Nucleus accumbens (tissue), 56 donors: ENCODE measurements around the gene DCC.

Source experiments
- DNase-seq, 56 donors: peaks; one replicate each; lab custom pipeline; 2025; lab: John Stamatoyannopoulos, UW

Gene DCC

GRCh38 chr18:52970686-52971085 lies 630.7 kb downstream of the DCC start:
- DNase-seq: no peak

- no peak for DNase-seq
Observed at GRCh38 chr18:52971097-52971496, 631.1 kb downstream of the DCC start.

- peak in 38 of 56 donors; percentile 0 to 76 (median 22) for DNase-seq
Observed at GRCh38 chr18:52979892-52980291, 639.9 kb downstream of the DCC start.

GRCh38 chr18:52991246-52991645 lies 651.2 kb downstream of the DCC start:
- DNase-seq: no peak

DNA sequence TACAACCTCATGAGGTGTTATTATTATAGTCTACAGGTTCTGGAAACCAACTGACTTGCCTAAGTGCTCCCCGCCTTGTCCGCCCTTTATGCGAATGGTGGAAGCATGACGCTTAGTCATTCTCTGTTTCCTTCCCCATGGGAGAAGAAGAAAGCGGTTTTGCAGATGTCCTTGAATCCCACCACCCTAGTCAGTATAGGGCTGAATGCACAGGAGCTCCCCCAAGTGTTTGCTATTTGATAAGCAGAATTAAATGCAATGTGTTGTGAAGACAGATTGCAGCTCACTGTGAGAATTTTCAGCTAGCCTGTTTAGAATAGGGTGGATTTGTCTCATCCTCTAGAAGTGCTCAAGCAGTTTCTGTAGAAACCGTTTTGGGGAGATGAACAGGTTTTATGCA lies 652.0 kb downstream of the DCC start:
- DNase-seq: no peak

DNA sequence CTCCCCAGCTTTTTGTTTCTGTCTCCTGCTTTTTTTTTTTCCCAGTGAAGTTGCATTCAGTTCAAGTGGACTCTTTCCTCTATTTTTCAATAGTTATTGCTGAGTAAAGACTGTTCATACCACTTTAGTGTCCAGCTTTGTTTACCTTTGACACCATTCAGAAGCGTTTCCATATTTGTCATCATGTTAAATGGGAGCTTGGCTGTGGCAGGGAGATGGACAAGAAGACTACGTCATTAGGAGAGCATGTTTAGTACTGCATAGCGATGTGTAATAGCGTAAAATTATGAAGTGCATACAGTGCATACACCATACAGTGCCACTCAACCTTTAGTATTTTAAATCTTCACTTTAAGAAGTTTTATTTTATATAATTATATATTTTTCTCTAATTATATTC lies 655.9 kb downstream of the DCC start:
- no peak for DNase-seq

DNA sequence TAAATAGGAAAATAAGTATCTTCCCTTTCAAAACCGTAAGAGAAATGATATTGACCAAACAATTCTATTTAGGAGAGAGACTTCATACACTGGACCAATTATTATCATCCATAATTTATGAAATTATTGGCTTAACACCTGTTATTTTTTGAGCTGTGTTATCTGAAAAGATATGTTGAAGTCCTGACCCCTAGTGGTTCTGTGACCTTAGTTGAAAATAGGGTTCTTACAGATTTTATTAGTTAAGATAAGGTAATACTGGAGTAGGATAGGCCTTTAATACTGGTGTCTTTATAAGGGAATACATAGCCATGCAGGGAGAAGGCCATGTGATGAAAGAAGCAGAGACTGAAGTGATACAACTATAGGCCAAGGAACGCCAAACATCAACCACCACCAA lies 659.6 kb downstream of the DCC start:
- DNase-seq: no peak

- DNase-seq: no peak
Observed at GRCh38 chr18:53004798-53005197, 664.8 kb downstream of the DCC start.

GRCh38 chr18:53018791-53019190 lies 678.8 kb downstream of the DCC start:
- DNase-seq: no peak

GRCh38 chr18:53025247-53025646 lies 685.2 kb downstream of the DCC start:
- no peak for DNase-seq

DNA sequence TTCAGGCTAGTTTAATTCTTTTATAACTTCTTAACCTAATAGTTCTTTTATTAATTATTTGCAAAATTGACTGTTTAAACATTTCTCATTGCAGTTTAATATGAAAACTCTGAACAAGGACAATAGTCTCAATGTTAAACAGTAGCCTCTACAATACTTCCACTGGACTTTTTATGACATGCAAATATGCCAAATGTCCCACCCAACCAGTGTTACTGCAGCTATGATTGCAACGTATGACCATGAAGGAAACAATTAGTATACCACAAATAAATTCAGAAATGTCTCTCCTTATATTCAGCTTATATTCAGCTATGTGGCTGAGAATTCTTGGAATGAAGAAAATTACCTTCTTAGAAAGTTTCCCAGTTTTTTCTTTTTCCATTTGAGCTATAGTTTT lies 688.6 kb downstream of the DCC start:
- DNase-seq: no peak

- DNase-seq: no peak
Observed at GRCh38 chr18:53033128-53033527, 693.1 kb downstream of the DCC start.

GRCh38 chr18:53038608-53039007 lies 698.6 kb downstream of the DCC start:
- DNase-seq: no peak

GRCh38 chr18:53040286-53040685 lies 700.3 kb downstream of the DCC start:
- DNase-seq: no peak

GRCh38 chr18:53056064-53056463 lies 716.1 kb downstream of the DCC start:
- no peak for DNase-seq

DNA sequence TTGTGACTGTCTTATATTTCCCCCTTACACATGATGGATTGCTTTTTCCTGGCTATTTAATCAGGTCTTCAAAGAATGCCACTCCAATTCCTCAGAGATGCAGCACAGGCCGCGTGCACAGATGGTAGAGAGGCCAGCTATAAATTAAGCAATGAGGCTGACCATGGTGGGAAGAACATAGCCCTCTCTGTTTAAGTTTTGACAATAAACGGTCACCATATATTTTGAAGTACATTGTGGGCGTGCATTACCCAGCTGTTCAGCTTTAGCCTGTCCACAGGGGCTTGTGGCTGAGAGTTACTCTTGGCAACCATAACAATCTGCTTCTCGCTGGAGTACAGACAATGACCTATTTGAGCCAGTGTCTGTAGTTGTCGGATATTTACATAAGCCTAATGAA lies 730.8 kb downstream of the DCC start:
- no peak for DNase-seq

DNA sequence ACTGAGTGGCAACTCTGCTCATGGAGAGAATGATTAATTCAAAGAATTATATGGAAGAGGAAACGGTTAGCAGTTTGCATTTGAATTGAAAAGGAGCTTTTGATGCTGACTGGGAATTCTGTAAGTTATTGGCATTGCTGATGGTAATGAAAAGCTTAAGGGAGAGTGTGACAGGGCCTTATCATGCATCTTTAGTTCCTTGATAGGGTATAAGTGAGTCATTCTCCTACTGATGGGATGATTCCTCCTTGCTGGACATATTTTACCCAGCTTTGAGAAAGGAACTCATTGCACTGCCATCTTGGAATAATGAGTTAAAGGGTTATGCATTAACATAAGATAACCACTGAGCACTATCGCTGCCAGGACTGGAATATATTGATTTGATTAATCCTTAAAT lies 740.7 kb downstream of the DCC start:
- no peak for DNase-seq

DNA sequence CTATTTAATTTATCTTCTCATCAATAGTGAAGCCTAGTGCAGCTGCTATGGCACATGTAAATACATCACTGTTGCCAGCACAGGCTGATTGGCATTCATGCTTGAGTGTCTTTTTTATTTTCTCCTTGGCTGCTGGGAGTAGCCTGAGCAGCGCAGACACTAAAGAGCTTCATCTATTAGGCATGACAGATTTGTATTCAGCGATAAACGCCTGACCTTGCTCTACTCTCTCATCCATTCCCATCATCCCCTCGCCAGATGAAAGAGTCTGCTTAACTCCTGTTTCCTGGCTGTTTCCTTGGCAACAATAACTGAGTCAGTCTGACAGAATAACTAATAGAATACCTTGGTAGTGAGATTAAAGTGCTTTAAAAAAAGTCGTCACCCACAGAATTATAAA lies 753.6 kb downstream of the DCC start:
- DNase-seq: peak in 15 of 56 donors; percentile 1 to 35 (median 20)

DNA sequence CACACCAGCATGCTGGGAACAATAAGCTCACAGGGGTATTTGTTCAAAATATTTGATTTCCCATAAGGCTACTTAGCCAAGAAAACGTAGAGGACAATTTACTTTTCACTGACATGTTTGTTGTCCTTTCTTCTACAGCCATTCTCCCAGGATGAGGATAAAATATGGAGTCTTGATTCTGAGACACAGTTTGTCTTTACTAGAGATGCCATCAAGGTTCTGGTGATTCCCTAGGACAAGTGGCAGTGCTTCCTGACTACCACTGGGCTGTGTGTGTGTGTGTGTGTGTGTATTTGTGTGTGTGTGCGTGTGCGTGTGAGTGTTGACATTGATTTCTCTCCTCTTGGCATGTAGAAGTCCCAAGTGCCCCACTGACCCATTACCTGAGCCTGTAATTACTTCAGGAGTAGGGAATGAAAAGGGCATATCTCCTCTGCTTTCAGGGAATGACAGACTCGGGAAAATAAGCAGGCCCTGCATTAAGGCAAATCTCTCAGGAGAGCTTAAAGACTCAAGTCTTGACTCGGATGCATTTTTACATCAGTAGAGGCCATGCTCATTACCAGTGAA lies 761.6 kb downstream of the DCC start:
- DNase-seq: no peak

GRCh38 chr18:53114441-53114840 lies 774.4 kb downstream of the DCC start:
- no peak for DNase-seq

GRCh38 chr18:53115876-53116585 lies 776.0 kb downstream of the DCC start:
- no peak for DNase-seq

DNA sequence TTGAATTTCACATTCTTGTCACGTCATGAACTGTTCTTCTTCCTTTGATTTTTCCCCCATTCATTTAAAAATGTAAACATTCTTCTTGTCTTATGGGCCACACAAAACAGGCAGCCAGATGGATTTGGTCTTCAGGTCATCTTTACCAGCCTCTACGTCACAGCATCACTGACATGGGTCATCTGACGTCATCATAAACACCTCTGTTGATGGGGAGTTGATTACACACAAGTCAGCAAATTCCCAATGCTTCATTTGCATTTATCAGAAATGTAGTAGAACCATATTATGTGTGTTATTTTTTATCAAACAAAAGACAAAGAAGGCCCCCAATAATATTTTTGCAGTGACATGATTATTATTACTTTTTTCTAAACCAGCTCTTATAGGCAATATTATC lies 777.9 kb downstream of the DCC start:
- no peak for DNase-seq

GRCh38 chr18:53126210-53126609 lies 786.2 kb downstream of the DCC start:
- no peak for DNase-seq
